Thymus (tissue), 11 donors: Measurements from ENCODE around the gene PTMA. TPM values are rescaled to one million over a fixed set of nuclear protein-coding genes. Genes with fewer than 3 reads are reported as not detected.

Experiments used
- DNase-seq, 9 donors: peaks; one replicate each; pipeline ENCODE4 v3.0.0-alpha.2; 2013; ENCODE audit warnings: low spot score in 9 of 9, low read depth in 6 of 9, missing footprints in 1 of 9
- H3K27ac ChIP-seq, 2 donors: one replicate each; pipeline ENCODE4 v1.5.1; 2013; ENCODE audit warnings: control low read depth in 1 of 2, low read depth in 1 of 2, low read length in 1 of 2, mild to moderate bottlenecking in 1 of 2, moderate library complexity in 1 of 2
- H3K27me3 ChIP-seq, 2 donors: one replicate each; pipeline ENCODE4 v1.5.1; 2013; ENCODE audit warnings: low read length in 1 of 2; ENCODE audit not compliant: control insufficient read depth in 2 of 2, insufficient read depth in 1 of 2
- H3K36me3 ChIP-seq, 2 donors: one replicate each; pipeline ENCODE4 v1.5.1; 2013; ENCODE audit warnings: low read length in 1 of 2, mild to moderate bottlenecking in 1 of 2, moderate library complexity in 1 of 2; ENCODE audit not compliant: control insufficient read depth in 2 of 2, insufficient read depth in 2 of 2
- H3K4me1 ChIP-seq, 2 donors: one replicate each; pipeline ENCODE4 v1.5.1; 2013; ENCODE audit warnings: low read length in 2 of 2; ENCODE audit not compliant: control insufficient read depth in 2 of 2, insufficient read depth in 2 of 2
- H3K4me3 ChIP-seq, 2 donors: one replicate each; pipeline ENCODE4 v1.5.1; 2013; ENCODE audit warnings: low read length in 2 of 2, control low read depth in 1 of 2, mild to moderate bottlenecking in 1 of 2
- H3K9me3 ChIP-seq, 2 donors: one replicate each; pipeline ENCODE4 v1.5.1; 2013; ENCODE audit warnings: low read length in 1 of 2, mild to moderate bottlenecking in 1 of 2; ENCODE audit not compliant: control insufficient read depth in 2 of 2, insufficient read depth in 1 of 2
- WGBS: extraction: QIAGEN DNeasy Blood & Tissue Kit; methylation state at CpG from one replicate; pipeline ENCODE4 v1.1.7; 2013; 5-methylcytosine and 5-hydroxymethylcytosine counted together
- polyA plus RNA-seq: library from polyadenylated mRNA; stranded (reverse); fragments of 200-250 nt; gene quantifications from one replicate; pipeline ENCODE4 v1.2.3, GENCODE V29; 2013
- total RNA-seq: library from RNA; stranded (reverse); fragments of 120-200 nt; gene quantifications from one replicate; pipeline ENCODE4 v1.2.4, GENCODE V29; 2013
- donor health status: healthy.

The PTMA gene
- total and polyA plus RNA-seq, 2 donors, result 2,183 to 3,368 TPM

DNA sequence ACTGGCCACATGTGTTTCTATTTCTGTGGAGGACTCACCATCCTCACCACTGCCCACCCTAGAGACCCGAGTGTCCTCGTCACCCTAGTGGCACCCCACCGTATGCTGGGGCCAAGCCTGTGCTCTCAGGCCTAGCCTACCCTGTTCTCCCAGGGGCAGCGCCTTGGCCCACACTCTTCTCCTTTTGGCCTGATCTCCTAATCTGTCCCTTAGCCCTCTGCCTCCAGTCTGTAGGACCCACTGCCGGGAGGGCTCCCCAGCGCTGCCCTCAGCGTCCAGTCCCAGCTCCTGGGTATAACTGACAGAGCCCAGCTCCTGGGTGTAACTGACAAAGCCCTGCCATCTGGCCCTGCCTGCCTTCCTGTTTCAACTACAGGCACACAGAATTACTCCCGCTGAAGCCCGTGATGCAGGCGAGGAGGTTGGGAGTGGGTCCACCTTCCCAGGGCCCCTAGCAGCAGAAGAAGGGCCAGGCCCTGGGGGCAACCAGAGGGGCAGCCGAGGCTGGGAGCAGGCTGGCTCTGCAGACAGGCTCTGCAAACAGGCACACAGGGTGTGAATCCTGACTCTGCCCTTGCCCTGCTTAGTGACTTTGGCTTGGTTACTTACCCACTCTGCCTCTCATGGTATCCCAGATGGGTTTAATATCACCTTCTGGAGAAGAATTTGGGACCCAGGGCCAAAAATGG is 25.6 kb upstream of the PTMA start:
- DNase-seq, result peak in 1 of 9 donors; percentile 72

DNA sequence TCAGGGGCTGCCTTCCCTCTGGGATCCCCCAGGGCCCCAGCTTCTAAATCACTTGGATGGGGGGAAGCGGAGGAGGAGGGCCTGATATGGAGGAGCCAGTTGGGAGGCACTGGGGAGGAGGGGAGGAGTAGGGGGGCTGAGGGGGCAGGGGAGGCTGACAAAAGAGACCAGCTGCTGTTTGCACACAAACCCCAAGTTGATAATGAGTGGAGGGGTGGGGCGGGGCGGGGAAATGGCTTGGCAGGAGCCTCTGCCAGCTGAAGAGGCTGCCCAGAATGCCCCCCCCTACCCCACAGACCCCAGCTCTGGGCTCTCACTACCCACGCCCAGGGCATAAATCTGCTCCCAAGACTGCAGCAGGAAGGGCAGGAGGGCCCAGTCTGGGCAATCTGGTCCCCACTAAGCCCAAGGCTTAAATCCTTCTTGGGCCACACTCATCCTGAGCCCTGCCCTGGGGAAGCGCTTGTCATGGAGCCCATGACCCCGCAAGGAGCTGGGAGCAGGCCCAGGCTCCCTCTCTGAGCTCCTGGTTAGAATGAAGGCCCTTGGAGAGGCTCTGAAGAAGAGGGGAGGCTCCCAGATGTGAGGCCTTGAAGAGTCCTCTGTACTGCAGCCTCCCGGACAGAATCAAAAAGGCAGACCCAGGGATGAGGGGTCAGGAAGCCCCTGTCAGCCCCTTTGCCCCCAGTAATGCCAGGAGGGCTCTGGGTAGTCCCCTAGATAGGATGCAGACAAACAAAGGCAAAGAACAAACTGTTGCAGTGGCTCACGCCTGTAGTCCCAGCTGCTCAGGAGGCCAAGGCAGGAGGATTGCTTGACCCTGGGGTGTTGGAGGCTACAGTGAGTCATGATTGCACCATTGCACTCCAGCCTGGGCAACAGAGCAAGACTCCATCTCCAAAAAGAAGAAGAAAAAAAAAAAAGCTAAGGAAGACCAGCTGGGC is 24.8 kb upstream of the PTMA start:
- Histone ChIP-seq H3K27me3 (no peaks in the 10 kb centered on the region), H3K27ac (peak overlapping the region; percentile 92 to 99), H3K4me3 (peak overlapping the region; percentile 40 to 47), H3K9me3 (peaks cover 0 to 4% of the 10 kb centered on the region in 2 donors), H3K4me1 (peaks cover 61 to 79% of the 10 kb centered on the region in 2 donors), H3K36me3 (no peaks in the 10 kb centered on the region)
- 44% methylated on average over 8 of the region's 8 CpGs for WGBS
- DNase-seq, result peak in 2 of 9 donors; percentile 72 to 80

More for the DNA sequence above, 25.6 kb upstream of the PTMA start:
- Histone ChIP-seq H3K36me3 (no peaks in the 10 kb centered on the region), H3K27me3 (no peaks in the 10 kb centered on the region), H3K27ac (peak overlapping the region; percentile 90 to 99), H3K4me1 (peaks cover 60 to 78% of the 10 kb centered on the region in 2 donors), H3K4me3 (peak overlapping the region; percentile 40 to 47), H3K9me3 (peaks cover 0 to 4% of the 10 kb centered on the region in 2 donors)
- WGBS, result 44% methylated on average over 11 of the region's 11 CpGs

DNA sequence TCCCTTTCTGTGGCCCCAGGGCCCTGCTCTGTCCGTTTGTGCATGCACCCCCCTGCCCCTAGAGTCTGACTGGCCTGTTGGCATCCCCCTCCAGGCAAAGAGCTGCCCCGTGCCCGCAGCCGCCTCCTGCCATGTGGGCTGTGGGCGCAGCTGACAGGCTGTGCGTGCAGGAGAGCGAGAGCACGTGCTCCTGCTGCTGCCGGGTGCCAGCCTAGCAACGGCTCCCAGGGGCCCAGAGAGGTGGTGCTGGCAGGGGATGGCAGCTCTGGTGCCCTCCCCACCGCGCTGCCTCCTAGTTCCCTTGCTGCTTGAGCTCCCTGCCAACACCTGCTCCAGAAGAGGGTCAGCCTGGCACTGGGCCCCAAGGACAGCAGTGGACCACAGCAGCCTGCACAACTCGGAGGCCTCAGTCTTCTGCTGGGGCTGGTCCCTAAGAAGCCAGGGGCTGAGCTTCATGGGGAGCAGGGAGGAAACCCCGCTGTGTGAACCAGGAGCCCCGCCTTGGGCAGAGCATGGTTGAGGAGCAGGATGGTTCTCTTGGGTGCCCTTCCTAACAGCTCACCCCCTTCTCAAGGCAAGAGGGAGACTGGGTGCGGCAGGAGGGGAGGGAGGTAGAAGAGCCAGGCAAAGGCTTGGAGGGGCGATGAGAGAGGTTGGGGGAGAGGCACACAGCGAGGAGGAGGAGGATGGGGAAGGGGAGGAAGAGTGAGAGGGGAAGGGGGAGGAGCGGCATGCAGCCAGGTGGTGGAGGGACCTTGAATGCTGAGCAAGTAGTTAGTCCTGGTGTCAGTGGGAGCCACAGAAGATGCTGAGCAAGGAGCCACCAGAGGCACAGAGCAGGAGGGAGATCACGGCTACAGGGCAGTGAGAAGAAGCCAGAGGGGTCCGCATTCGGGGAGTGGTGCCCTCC is 23.8 kb upstream of the PTMA start:
- H3K4me3 ChIP-seq, result peak overlapping the region; percentile 36 to 40
- no peaks in the 10 kb centered on the region for H3K36me3 ChIP-seq
- peaks cover 61 to 79% of the 10 kb centered on the region in 2 donors for H3K4me1 ChIP-seq
- H3K27me3 ChIP-seq, result no peaks in the 10 kb centered on the region
- H3K9me3 ChIP-seq, result peaks cover 0 to 4% of the 10 kb centered on the region in 2 donors
- H3K27ac ChIP-seq, result peak overlapping the region; percentile 92 to 99
- peak in 4 of 9 donors; percentile 74 to 84 (median 78) for DNase-seq
- WGBS, result 28% methylated on average over 22 of the region's 22 CpGs

DNA sequence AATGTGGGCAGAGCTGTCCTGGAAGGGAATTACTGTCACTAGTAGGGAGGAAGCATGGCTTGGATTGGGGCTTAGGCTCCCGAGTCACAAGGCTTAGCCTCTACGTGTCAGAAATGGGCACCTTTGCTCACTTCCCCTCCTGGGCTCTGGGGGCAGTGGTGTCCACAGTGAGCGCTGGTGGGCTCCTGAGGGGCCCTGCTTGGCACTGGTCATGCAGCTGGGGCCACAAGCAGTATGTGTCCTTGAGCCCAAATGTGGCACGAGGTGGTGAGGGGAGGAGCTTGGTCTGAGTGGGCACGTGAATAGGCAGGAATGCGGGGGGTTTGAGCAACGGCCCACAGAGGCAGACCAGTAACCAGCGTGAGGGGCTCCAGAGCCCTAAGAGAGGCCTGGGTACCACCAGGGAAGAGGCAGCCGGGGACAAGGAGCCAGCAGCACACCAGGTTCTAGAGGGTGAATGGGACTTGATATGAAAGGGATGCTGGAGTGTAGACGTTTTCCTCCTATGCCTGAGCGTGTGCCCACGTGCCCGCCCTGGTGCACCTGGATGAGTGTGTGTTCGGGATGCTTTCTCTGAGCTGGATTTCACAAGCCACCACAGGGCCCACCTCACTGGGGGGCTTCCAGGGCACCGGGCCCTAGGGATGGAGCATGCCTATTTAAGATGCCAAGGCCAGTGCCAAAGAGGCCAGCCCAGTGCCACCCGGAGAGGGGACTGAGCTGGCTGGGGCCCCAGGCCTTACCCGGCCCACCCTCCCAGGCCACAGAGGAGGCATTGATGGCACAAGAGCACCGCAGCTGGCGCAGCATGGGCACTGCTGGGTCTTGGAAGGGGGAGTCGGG is 22.8 kb upstream of the PTMA start:
- Histone ChIP-seq H3K36me3 (no peaks in the 10 kb centered on the region), H3K4me1 (peaks cover 55 to 71% of the 10 kb centered on the region in 2 donors), H3K27me3 (no peaks in the 10 kb centered on the region), H3K9me3 (peaks cover 0 to 9% of the 10 kb centered on the region in 2 donors), H3K27ac (peak overlapping the region in 1 of 2 donors; percentile 99), H3K4me3 (peak overlapping the region; percentile 36 to 40)
- no peak for DNase-seq
- 95% methylated on average over 20 of the region's 20 CpGs for WGBS

DNA sequence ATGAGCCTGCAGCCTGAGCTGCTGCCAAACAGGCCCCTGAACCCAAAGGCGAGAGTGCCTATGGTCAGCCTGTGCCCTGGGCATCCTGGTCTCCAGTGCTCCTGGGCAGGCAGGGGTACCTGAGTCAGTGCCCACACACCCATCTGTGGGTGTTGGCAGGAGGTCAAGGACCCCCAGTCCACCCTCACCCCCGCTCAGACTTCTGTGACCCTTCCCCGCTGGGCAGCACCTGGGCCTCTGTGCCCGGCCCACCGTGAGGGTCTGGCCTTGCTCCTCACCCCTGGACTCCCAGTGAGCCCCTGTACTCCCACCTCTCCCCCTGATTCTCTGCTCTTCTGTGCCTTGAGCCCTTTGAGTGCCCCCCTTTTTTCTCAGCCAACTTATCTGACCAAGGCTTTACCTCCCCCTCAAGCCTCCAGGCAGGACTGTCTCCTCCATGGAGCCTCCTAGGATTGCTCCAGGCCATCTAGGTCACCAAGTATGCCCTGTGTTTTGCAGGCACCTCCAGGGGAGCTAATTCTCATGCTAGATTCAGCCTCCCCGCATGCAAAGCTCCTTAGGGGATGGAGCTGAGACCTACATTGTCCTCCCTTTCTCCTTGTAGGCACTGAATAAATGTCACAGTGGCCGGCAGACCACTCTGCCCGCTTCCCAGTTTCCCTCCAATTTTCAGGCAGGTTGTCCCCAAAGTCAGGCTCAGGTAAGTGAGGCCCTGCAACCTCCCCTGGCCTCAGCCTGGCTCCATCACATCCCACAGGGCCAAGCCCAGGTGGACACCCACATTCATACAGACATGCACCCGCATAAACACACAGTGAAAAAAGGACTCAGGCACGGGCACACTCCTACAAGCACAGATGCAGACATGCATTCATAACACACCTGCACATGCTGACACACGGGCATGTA is 21.9 kb upstream of the PTMA start:
- Histone ChIP-seq H3K27me3 (no peaks in the 10 kb centered on the region), H3K4me1 (peaks cover 48 to 66% of the 10 kb centered on the region in 2 donors), H3K27ac (peak overlapping the region in 1 of 2 donors; percentile 69), H3K4me3 (no peak overlapping the region), H3K36me3 (no peaks in the 10 kb centered on the region), H3K9me3 (peaks cover 0 to 9% of the 10 kb centered on the region in 2 donors)
- no peak for DNase-seq
- WGBS, result 92% methylated on average over 11 of the region's 11 CpGs

DNA sequence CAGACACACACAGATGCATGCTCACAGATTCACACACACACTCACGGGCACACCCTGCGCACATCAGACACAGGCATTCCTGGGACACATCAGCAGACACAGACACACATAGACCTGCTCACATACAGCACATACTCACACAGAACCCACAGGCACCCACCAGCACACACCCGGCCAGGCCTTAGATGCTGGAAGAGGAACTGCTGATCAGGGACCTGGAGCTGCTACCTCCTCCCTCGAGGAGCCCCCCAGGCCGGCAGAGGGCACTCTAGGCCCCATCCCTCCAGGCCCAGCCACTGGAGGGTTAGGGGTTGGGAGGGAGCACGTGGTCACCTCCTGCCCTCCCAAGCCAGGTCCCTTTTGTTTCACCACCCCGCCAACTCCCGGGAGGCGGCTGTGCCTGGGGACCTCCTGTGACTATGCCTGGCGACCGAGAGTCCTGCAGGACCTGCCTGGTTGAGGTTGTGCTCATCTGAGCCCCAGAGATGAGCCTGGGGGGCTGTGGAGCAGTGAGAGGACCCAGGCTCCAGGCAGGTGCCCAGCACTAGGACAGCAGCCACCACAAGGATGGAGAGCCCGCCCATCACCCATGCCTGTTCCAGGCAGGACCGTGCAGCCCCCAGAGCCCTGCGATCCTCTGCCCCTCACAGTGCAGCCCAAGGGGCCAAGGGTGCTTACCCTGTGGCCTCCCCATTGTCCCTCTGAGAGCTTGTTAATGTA is 21.0 kb upstream of the PTMA start:
- peaks cover 0 to 4% of the 10 kb centered on the region in 2 donors for H3K9me3 ChIP-seq
- 27% methylated on average over 14 of the region's 14 CpGs for WGBS
- H3K27me3 ChIP-seq, result no peaks in the 10 kb centered on the region
- peaks cover 40 to 58% of the 10 kb centered on the region in 2 donors for H3K4me1 ChIP-seq
- DNase-seq, result peak in 3 of 9 donors; percentile 73 to 86 (median 73)
- H3K27ac ChIP-seq, result peak overlapping the region; percentile 48 to 69
- no peaks in the 10 kb centered on the region for H3K36me3 ChIP-seq
- H3K4me3 ChIP-seq, result peak overlapping the region in 1 of 2 donors; percentile 2

DNA sequence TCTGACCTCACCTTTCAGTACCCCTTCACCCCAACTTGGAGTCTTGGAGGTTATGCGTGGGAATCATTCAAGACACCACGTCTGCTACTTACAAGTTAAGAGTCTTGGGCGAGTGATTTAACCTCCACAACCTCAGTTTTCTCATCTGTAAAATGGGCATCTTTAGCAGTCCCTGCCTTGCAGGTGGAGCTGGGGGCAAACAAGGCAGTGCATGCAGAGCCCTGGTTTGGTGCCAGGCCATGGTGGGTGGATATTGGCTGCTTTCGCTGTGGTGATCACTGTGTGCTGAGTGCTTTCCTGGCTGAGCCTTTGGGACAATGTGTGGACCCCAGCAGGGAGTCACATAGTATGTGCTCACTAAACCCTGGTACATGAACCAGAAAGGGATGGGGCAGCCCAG is 20.4 kb upstream of the PTMA start:
- Histone ChIP-seq H3K27ac (peak overlapping the region in 1 of 2 donors; percentile 69), H3K4me3 (peak overlapping the region in 1 of 2 donors; percentile 2), H3K36me3 (no peaks in the 10 kb centered on the region), H3K27me3 (no peaks in the 10 kb centered on the region), H3K9me3 (peaks cover 0 to 4% of the 10 kb centered on the region in 2 donors), H3K4me1 (peaks cover 39 to 53% of the 10 kb centered on the region in 2 donors)
- 97% methylated on average over 4 of the region's 4 CpGs for WGBS
- DNase-seq, result no peak
